ENCODE data around the gene TPP2.

TPP2 gene

DNA sequence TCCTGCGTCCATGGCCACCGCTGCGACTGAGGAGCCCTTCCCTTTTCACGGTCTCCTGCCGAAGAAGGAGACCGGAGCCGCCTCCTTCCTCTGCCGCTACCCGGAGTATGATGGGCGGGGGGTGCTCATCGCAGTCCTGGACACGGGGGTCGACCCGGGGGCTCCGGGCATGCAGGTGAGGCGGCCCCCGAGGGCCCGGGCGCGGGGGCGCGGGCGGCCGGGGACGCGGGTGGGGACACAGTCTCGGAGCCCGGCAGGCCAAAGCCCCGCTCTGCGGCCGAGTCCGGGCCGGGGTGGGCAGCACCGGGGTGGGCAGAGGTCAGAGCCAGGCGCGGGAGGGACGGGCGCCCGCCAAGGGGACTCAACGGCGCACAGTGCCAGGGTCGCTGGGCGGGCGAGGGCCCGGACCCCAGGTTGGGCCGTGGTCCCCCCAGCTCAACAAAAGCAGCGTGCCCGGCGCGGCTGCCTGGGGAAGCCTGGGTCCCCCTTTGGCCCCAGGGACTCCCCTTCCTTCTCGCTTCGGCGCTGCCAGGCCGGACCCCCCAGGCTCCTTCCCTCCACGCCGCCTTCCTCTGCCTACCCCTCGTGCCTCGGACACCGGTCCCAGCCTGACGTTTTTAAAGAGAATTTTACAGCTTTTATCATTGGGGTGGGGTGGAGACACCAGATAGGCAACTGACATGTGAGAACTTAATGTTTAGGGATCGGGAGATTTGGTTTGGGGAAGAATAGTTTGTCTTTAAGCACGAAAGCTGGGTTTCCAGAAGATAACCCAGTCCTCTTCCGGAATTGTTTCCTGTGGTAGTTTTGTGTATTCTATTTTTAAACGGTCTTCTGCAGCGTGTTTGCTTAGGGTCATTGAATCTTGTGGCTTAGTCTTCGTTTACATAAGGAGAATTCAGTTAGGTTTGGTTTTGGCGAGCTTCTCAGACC is 509 bp downstream of the TPP2 start:
- DNase-seq (ENCODE audit: low read depth in 2 of 2) = no peak

GRCh38 chr13:102598061-102598460 is 1.3 kb downstream of the TPP2 start:
- DNase-seq (ENCODE audit: low read depth in 2 of 2) = no peak

DNA sequence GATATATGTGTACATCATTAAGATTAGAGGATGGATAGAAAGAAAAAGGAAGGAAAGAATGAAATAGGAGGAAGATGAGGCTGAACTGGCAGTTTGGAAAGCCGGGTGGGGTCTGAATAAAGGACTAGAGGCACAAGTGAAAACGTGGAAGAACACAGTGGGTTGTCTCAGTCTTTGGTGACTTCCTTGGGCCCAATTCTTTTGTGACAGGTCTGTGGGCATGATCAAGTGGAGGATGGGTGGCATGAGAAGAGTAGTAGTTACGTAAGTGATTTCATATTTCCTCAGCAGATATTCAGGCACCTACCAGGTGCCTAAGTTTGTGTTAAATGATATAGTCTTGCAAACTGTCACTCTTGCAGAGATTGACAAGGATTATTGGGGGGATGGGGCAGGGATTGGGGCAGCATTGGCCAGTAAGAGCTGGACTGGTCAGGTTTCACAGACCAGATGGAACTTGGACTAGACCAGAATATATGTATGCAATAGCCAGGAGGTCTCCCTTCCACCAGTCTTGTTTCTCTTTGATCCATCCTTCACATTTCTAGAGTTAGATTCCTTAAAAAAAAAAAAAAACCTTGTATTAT is 2.7 kb downstream of the TPP2 start:
- no peak for DNase-seq (ENCODE audit: low read depth in 2 of 2)

DNA sequence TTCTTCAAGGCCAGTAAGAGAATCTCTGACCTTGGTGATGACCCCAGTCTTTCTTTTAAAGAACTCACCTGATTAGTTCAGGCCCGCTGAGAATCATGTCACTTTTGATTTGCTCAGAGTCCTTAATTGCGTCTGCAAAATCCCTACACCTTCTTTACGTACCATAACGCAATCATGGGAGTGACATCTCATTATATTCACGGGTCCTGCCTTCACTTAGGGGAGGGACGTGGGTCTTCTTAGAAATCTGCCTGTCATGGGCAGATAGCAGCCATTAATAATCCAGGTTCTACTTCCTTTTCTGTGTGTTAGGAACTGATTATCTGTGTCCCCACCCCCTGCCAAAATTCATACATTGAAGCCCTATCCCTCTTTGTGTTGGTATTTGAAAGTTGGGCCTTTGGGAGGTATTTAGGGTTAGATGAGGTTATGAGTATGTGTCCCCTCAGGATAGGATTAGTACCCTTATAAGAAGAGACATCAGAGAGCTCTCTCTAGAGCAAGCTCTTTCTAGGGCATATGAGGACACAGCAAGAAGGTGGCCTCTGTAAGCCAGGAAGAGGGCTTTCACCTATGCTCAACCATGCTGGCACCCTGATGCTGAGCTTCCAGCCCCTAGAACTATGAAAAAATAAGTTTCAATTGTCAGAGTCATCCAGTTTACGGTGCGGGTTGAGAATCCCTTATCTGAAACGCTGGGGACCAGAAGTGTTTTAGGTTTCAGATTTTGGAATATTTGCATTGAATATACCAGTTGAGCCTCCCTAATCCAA is 9.9 kb downstream of the TPP2 start:
- DNase-seq (ENCODE audit: low read depth in 2 of 2) = no peak

DNA sequence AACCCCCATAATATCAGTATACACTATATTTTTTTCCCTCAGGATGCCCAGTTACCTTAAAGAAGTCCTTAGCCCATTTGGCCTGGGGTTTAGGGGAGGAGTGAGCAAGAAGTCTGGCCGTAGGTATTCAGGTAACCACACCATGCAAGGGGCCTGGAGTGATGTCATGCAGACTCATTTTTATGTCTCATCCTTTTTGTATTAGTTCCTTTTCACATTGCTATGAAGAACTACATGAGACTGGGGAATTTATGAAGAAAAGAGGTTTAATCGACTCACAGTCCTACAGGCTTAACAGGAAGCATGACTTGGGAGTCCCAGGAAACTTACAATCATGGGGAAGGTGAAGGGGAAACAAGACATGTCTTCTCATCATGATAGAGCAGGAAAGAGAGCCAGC is 12.2 kb downstream of the TPP2 start:
- no peak for DNase-seq (ENCODE audit: low read depth in 2 of 2)

DNA sequence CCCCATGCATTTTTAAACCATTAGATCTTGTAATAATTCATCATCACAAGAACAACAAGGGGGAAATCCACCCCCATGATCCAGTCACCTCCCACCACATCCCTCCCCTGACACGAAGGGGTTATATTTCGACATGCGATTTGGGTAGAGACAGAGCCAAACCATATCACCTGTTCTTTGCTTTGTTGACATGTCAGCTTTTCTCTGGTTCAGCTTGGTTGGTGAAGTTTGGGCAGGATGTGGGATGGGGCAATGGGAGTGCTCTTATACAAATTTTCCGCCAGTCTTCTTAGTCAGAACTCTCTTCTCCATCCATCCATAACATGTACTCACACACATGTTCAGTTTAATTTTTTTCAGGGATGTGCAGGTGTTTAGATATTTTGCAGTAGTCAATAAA is 12.9 kb downstream of the TPP2 start:
- no peak for DNase-seq (ENCODE audit: low read depth in 2 of 2)

GRCh38 chr13:102610296-102610895 is 13.6 kb downstream of the TPP2 start:
- DNase-seq (ENCODE audit: low read depth in 2 of 2) = no peak

GRCh38 chr13:102617697-102618350 is 21.0 kb downstream of the TPP2 start:
- DNase-seq (ENCODE audit: low read depth in 2 of 2) = no peak

- DNase-seq (ENCODE audit: low read depth in 2 of 2) = no peak
These were observed 23.7 kb downstream of the TPP2 start for GRCh38 chr13:102620516-102620915.

GRCh38 chr13:102626928-102627327 is 30.1 kb downstream of the TPP2 start:
- DNase-seq (ENCODE audit: low read depth in 2 of 2) = no peak

- no peak for DNase-seq (ENCODE audit: low read depth in 2 of 2)
These were observed 31.8 kb downstream of the TPP2 start for GRCh38 chr13:102628559-102628958.

- no peak for DNase-seq (ENCODE audit: low read depth in 2 of 2)
These were observed 34.4 kb downstream of the TPP2 start for GRCh38 chr13:102631198-102631597.

- DNase-seq (ENCODE audit: low read depth in 2 of 2) = no peak
These were observed 42.0 kb downstream of the TPP2 start for GRCh38 chr13:102638741-102639140.

DNA sequence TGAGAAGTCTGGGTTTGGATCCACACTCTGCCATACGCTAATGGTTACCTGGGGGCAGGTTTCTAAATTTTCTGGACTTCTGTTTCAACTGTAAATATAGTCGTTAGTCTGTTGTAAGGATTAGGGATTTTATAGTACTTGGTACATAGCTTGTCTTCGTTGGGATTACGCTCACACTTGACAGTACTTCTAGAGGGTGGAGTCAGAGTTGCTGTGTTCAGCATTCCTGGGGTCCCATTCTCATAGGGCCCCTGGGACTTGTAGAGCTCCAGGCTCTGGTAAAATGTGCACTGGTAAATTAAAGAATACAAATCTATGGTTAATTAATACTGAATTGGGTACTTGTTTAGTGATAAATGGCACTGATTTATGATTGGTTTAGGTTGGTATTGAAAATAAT is 45.2 kb downstream of the TPP2 start:
- DNase-seq (ENCODE audit: low read depth in 2 of 2) = no peak

- no peak for DNase-seq (ENCODE audit: low read depth in 2 of 2)
These were observed 45.7 kb downstream of the TPP2 start for GRCh38 chr13:102642475-102642874.

DNA sequence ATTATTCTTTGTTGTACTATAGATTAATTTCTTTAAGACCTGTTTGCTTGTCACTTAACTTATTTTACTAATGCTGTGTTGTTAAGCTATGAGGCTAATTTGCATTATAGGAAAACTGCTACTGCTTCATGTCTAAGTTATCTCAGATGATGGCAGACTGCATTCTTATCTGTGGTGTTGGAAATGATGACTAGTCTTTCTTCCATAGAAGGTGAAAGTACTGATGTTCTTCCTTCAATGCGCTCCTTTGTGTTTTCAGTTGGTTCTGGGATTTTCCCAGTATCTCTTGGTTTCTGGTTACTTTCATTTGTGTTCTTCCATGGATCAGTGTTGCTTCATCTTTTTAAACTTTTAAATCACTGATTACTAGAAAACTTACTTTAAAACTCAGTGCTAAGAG is 46.9 kb downstream of the TPP2 start:
- no peak for DNase-seq (ENCODE audit: low read depth in 2 of 2)

DNA sequence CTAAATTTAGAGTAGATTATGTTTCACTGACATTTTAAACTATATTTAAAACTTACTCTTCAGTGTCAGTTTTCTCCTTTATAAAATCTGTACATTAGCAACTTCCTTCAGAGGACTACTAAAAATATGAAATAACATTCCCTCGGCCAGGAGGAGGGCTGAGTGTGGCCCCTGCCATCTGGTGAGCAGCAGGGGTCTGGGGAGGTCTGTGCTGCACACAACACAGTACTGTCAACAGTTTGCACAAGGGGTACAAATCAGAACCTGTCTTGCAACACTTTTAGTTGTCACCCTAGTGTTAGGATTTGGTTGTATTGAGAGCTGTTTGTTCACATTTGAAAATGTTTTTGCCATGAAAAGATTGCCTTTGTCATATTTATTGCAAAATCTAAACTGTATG is 48.9 kb downstream of the TPP2 start:
- DNase-seq (ENCODE audit: low read depth in 2 of 2) = no peak

DNA sequence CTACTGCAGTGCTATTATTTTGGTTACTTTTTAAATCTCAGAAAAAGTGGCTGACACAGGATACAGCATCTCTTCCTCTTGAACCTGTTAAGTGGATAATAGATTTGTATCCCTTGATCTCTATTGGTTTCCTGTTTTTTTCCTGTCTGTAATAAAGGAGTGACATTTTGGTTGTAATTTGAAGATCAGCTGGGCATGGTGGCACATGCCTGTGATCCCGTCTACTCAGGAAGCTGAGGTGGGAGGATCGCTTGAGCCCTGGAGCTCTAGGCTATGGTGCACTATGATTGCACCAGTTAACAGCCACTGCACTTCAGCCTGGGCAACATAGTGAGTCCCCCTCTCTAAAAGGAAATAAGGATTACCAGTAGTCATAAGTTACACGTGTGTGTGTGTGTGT is 51.3 kb downstream of the TPP2 start:
- DNase-seq (ENCODE audit: low read depth in 2 of 2) = no peak

GRCh38 chr13:102650444-102650843 is 53.7 kb downstream of the TPP2 start:
- DNase-seq (ENCODE audit: low read depth in 2 of 2) = no peak

- DNase-seq (ENCODE audit: low read depth in 2 of 2) = no peak
These were observed 54.6 kb downstream of the TPP2 start for GRCh38 chr13:102651392-102651791.

- no peak for DNase-seq (ENCODE audit: low read depth in 2 of 2)
These were observed 55.1 kb downstream of the TPP2 start for GRCh38 chr13:102651892-102652291.

GRCh38 chr13:102654756-102655155 is 58.0 kb downstream of the TPP2 start:
- DNase-seq (ENCODE audit: low read depth in 2 of 2) = no peak
